OCI-M1 (cell line): ENCODE data around the gene KCNMA1.

ENCODE experiments used
- DNase-seq: peaks from one replicate; lab custom pipeline; 2025; lab: John Stamatoyannopoulos, UW

KCNMA1 gene

DNA sequence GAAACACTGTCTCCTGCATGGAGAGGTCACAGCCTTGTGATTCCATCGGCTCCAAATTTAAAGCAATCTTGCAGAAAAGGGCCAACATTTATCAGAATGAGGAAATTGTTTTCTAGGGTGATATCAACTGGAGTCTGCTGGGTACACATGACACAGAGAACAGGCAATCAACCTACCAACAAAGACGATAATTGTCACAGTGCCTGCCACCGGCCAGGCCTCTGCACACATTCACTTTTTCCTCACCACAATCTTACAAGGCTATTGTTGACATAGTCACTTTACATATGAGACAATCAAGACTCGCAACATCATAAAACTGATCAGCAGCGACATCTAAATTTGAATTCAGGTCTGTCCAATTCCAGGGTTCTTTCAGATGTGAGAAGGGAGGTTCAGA lies 189.4 kb downstream of the KCNMA1 start:
- no peak for DNase-seq

DNA sequence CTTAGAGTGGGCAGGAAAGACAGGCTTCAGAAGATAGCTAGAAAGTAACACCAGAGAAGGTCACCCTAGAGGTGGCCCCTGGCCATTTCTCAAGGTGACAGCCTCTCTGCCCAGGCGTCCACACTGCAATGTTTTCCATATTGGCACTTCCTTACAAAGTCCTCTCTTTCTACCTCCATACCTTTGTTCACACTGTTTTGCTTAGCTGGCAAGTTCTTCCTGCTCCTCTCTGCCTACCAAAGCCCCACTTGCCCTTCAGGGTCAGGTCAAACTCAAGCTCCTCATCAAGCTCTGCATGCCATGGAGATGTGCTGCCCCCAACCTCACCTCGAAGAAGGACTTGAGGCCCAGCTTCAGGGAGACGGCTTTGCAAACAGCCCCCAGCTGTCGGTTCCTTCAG lies 190.9 kb downstream of the KCNMA1 start:
- no peak for DNase-seq

DNA sequence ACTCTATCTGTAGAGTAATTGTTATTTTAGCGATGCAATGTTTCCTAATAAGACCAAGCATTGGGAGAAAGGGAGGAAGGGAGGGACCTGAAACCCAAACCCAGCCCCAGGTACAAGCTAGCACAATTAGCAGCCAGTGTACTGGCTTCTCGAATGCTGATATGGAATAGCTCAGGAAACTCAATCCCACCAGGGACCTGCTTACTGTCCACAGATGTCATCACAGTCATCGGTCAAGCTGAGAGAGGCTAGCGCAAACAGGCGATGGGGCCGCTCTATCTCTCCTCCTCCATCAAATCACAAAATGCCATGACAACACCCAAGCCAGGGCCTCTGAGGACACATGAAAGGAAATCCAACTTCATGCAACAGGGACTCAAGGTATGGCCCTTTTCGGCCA lies 192.1 kb downstream of the KCNMA1 start:
- DNase-seq: no peak

DNA sequence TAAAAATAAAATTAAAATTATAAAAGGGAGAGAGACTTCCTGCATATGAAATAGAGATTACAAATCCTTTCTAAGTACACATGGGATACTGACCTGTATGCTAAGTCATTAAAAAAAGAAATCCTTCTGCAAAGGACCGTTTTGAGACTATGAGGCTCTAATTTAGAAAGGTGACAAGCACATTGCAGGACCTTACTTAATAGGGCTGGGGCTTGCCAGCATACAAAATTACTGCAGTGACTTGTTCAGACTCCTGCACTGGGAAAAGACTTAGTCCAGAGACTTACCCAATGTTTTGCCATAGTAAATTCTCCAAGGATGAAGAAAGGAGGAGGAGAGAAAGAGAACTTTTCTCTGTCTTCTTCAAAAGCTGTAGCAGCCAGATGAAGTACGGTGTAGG lies 193.6 kb downstream of the KCNMA1 start:
- DNase-seq: no peak

DNA sequence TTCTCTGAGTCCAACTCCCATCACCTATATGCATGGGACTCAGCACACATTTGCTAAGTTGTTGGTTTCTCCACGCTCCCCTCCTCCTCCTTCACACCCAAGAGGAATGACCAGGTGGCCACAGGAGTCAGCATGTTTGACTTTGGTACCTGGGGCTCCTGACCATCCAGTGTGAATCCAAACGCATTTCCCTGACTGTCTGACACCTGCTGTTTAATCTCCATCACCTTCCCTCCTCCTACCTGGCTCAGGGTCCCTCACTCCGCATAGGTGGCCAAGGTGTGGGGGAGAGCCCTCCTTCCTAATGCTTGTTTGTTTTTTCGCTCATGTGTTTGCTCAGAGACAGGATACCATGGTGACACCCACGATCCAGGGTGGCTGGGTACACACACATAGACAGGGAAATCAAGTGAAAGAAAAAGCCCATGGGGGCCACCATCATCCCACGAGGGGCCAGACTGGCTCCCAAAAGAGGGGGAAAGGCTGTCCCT lies 194.9 kb downstream of the KCNMA1 start:
- DNase-seq: no peak

DNA sequence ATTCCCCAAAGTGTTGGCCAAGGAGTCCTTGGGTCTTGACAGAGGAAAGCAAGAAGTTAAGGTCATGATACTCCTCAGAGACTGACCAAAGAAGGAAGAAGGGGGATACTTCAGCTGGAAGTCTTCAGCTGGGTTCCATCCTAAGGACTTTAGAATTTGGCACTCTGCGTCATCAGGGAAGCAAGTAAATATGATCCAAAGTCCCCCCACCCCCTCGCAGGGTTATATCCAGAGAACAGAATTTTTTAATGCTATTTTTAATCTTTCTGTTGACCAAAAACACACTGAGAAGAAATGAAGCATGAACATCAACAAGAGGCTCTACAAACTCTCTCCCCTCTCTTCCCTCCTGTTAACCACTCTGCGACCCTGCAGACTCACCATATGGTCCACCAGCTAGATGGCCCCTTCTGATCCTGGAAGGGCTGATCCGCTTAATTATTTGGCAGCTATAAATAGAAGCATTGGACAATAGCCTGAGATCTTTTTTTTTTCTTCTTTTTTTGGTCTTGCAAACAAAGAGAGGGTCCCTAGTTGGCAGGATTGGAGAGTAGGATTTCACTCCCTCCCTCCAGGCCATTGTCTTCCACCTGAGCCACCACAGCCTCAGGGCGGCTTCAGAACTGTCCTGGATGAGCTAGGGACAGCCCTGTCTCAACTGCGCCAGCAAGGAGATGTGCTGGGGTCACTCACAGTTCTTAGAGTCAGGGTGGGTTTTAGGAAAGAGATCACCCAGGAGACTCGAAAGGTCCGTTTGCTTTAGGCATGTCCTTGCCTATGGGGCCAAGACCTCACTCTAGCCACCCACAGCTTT lies 196.0 kb downstream of the KCNMA1 start:
- DNase-seq: no peak

DNA sequence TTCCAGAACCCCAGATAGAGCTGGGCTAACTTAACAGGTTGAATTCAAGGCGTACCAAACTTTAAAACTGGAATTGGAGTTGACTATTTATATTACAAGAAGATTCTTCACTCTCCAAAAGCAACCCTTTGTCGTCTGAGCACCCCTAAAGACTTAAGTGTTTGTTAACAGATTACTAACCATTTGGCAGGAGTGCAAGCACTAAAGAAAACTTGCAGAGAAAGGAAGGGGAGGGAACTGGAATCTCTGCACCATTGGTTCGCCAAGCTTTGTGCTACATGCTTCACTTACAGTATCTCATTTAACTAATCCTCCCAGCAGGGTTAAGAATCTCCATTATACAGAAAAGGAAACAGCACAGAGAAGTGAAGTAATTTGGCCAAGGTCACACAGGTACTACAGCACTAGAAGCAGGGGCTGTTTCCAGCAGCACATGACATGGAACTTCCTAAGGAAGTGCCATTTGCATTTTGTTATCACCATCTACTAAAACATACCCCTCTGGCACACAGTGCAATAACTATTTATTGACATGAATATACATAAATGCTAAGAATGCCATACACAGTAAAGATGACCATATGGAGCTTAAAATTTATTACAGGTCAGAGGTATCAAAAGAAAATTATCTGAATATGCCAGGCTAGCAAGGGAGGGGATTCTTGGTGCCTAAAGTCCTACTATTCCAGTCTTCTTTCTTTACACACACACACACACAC lies 201.2 kb downstream of the KCNMA1 start:
- DNase-seq: no peak

DNA sequence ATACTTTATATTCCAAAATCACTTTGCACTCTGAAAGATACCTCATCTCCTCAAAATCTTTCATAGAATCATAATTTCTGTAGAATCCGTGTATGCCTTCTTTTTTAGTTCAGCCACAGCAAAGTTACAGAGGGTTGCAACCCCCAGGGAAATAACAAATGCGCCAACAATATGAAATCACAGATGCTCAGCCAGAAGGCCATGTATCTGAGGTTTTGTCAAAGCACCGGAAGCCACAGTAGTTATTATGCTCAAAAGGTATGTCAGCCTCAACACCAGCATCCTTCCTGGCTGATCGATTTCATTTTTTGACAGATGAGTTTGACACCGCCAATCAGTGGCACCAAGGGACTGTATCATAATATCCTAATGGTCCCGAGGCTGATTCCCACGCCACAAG lies 204.1 kb downstream of the KCNMA1 start:
- no peak for DNase-seq

DNA sequence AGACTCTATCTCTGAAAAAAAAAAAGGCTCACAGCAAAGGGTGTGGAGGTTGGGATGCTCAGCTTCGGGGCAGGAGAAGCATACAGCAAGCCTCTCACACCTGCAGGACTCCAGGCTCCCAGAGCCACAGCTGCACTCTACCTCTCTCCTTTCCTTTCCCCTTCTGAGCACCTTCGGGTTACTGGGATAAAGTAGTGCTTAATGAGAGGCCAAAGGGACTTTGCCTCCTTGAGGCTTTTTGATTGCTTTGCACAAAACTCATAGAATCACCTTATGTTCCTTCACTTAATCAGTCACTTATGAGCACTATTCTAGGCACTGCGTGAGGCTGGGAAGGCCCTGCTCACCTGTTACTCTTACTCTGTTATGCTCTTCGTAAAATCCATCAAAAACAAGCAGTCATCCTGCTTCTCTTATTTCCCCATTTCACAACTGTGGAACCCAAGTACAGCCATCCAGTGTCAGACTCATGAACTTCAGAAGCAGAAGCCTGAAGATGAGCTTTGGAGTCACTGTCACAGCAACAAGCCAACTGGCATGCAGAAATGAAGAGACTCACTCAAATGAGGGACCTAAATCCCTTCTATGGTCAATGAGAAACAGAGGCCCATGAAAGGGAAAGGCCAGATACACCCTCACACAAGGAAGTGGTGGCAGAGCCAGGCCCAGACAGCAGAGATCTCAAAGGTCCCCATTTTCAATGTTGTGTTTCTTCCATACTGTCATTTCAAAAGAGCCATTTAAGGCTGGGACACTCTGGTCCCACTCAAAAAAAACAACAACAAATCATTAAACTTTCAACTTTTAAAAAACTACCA lies 205.4 kb downstream of the KCNMA1 start:
- DNase-seq: no peak

DNA sequence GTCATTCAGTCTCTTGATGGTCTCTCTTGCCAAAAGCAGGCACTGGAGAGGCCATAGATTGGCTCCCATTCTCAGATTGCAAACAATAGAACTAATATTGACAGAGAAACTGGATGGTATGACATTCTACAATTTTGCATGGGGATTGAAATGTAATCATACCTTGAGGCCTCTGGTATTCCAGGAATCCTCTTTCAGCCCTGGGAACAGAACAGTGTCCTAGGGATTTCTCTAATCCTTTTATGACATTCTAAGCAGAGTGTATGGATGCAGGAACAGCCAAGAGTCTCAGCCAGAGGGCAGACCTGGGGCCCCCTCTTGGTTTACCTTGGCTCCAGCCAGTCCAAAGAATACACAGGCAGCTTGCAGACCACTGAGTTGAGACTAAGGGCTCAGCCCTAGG lies 206.4 kb downstream of the KCNMA1 start:
- DNase-seq: no peak

DNA sequence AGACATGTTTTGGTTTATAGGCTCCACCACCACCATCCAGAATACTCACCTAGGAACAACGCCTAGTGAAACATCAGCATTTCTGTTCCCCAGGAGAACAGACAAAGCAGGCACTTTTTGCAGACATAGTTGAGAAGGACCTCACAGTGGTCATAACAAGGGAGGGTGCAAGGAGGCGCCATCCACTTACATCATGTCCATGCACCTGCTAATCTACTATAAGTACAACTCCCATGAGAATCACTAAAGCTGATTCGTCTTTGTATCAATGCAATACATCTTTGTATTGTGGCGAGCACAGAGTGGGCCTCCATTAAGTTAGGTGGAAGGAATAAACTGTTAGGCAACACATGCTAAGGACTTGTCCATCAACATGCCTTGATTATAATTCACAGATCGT lies 207.1 kb downstream of the KCNMA1 start:
- DNase-seq: no peak

DNA sequence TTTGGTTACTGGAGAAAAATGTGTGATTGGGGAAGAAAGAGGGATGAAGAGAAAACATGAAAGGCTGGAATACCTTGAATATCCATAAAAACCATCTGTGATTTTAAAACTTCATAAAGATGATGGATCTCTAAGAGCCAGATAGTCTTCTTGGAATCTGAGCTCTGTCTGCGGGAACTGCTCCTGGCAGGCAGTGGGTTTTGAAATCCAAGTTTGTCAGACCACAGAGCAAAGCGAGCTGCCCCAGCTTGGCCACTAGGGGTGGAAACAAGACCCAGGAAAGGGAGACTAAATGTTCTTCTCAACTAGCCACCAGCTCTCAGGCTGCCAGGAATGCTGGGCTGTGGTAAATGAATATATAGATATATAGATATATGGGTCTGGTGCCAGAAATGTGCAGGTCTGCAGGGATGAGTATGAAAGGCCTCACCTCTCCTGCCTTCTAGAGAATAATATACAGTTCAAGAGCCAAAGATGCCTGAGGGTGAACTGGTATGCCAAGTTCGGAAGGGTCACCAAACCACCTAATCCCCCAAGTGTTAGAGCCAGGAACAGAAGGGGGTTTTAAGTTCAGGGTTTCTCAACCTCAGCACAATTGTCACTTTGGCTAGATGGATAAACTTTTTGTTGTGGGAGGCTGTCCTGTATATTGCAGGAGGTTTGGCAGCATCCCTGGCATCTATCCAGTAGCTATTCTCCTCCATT lies 208.8 kb downstream of the KCNMA1 start:
- no peak for DNase-seq

DNA sequence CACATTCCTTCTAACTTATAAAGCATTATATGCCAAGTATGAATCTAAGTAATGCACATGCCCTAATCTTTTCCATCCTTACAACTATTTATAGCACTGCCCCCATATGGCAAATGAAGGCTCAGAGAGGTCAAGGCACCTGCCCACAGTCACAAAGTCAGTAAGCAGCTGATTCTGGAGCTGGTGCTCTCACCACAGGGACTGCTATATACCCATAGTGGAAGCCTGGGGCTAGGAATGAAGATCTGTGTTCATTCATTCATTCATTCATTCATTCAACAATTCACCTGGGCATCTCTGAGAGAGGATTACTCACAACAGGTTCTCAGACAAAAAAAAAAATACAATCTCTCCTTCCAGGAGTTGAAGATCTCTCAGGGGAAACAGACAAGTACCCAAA lies 213.4 kb downstream of the KCNMA1 start:
- no peak for DNase-seq

DNA sequence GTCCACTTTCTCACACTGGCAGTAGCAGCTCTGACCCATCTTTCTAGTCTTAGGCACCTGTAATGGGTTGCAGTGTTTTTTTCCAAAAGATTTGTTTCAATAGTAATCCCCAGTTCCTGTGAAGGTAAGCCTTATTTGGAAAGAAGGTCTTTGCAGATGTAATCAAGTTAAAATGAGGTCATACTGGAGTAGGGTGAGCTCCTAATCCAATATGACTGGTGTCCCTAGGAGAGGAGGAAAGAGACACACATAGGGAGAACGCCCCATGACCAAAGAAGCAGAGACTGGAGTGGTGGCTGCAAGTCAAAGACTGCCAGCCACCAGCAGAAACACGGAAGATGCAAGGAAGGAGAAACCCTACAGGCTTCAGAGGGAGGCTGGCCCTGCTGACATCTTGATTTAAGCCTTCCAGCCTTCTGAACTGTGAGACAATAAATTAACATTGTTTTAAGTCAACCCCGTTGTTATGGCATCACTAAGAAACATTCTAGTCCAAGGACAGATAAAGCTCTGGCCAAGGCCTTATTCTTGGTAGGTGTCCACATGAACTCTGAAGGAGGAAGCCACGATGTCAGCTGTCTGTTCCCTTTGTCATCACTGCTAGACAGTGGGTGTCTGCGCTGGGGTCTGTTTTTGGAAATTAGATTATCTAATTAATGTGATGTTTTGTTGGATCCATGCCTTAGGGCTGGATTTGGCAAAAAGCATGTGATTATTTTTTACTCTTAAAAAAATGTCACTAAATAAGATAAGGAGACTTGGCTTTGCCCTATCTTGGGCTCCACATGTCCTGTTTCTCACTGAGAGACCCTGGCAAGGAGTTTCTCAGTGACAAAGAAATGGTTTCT lies 214.9 kb downstream of the KCNMA1 start:
- DNase-seq: peak; percentile 48

DNA sequence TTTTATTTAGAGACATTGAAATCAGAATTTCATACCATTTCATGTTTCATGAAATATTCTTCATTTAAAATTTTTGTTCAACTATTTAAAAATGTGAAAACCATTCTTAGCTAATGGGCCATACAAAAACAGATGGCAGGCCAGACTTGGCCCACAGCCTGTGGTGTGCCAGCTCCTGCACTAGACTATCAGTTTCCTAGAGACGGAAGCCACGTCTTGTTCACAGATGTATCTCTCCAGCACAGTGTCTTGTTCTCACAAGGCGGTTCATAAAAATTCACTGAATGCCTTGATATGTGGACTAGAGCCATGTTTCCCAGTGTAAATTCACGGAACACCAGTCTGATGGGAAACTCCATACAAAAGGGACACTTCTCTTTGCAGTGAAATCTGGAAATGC lies 216.0 kb downstream of the KCNMA1 start:
- no peak for DNase-seq

DNA sequence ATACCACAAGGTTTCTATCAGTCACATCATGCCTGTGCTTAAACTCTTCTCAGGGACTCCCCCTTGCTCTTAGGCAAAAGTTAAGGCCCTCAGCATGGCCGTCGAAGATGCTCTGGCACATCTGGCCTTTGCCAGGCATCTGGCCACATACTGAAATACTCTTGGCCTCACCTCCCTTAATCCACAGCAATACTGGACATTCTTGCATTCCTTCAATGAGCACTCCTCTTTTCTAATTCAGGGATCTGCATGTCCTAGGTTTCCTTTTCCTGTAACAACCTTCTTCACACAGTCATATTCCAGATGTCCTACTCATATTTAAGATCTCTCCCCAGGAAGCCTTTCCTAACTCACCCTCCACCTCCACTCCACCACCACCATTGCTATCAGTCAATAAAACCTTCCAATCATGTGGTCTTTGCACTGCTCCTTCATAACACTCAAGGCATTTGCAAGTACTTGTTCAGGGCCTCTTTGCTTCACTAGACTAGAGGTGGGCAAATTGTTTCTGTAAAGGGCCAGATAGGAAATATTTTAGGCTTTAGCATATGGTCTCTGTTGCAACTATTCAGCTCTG lies 216.6 kb downstream of the KCNMA1 start:
- no peak for DNase-seq

DNA sequence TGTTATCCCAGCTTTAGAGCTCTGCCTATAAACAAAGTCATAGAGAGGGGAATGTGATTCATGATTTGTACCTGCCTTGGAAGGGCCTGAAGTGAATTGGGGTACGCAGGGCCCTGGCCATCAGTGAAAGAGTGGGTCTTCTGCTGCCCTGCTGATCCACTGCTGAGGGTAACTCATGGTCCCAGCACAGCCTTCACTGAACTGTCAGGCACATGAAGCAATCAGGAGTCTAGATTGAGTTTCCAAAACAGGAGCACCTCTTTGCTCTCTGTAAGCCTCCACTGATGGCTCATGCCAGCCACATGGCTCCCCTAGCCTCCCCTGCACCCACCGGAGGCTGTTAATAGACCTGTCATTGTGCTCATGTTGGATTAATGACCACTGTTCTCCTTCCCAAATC lies 217.6 kb downstream of the KCNMA1 start:
- no peak for DNase-seq

DNA sequence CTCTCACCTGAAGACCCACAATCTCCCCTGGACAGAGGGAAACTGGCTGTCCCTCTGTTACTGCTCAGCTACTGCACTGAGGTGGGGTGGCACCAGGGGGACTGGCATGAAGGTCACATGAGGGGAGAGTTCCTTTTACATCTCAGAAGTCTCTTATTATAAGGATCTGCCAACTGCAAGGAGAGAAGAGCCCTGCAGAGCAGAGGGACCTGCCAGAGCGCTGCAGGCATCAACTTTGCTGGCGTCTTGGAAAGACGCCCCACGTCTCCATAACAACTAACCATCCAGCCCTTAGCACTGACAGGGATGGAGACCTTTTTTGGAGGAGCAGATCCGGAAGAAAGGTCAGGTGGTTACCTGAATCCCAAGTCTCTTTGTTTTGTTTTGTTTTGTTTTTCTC lies 218.6 kb downstream of the KCNMA1 start:
- no peak for DNase-seq

DNA sequence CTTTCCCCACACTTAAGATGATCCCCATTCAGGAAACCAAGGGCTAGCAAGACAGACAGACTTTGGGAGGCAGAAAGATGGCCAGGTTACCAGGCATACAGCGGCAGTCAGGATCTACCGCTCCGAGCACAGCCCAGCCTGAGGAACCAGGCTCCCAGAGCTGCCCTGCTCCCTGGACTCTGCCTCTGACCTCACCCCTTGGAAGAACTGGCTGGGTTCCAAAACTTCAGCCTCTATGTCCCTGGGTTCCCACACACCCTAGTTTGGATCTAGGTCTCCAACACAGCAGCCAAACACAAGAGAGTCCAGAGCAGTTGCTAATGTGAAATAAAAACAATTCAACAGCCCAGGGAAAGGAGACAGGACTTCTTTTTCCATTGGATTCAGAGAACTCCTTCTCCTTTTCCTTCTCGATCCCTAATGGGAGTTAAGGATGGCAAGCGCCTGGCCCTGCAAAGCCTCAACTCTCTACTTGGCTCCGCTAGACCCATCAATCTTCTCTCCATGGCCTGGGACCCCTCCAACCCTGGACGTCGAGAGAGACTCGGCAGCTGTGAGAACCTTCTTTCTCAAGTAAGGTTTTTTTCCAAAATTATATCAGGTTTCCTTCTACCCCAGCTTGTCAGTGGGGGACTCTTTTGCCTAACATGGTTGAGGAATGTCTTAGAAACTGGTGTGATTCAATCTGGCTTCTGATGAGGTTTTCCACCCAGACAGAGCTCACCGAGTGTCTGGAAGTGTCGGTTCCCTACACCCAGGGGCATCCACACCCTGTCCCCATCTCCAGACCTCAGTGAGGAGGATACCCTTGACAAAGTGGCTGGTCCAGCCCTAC lies 219.6 kb downstream of the KCNMA1 start:
- DNase-seq: no peak

DNA sequence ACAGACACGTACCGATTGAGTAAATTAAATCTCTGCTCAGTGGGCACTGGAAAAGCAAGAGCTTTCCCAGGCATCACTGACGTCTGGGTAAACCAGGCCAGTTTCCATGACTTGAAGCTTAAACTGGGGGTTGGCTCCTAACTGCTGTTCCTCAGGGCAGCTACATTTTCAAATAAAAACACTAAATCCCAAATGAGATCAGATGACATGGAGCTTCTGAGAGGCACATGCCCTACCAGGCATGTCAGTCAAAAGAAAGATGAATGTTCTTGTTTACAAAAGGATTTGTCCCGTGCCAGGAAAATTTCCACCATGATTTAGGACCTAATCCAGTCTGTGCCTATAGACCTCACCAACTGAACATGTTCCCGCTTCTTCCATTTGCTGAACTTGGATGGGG lies 220.2 kb downstream of the KCNMA1 start:
- DNase-seq: no peak
